DND-41 (cell line): ENCODE measurements around the gene TRIM54.

Experiments
- ATAC-seq: fragments of 200-7000 bp; cut with Tn5 transposase; 3 replicates; pipeline ENCODE4 v1.9.1; 2021; ENCODE audit warnings: low read depth; ENCODE audit not compliant: insufficient read depth
- DNase-seq: peaks from one replicate; pipeline ENCODE4 v3.0.0-alpha.2; 2020
- H2AFZ ChIP-seq: 2 replicates; pipeline ENCODE4 v1.6.0; 2012; ENCODE audit warnings: low read depth, low read length
- H3K27ac ChIP-seq: 2 replicates; pipeline ENCODE4 v1.5.1; 2012; ENCODE audit warnings: low read length, inconsistent platforms
- H3K27me3 ChIP-seq: fragments of 200-600 bp; sonication (generic); 2 replicates; pipeline ENCODE4 v1.6.0; 2012; ENCODE audit warnings: low read length, mild to moderate bottlenecking, inconsistent platforms; ENCODE audit not compliant: insufficient read depth, poor library complexity
- H3K36me3 ChIP-seq: 2 replicates; pipeline ENCODE4 v1.5.1; 2012; ENCODE audit warnings: low read length, inconsistent platforms; ENCODE audit not compliant: insufficient read depth
- H3K4me1 ChIP-seq: 2 replicates; pipeline ENCODE4 v1.5.1; 2012; ENCODE audit warnings: mild to moderate bottlenecking, low read length; ENCODE audit not compliant: insufficient read depth
- H3K4me2 ChIP-seq: 2 replicates; pipeline ENCODE4 v1.6.0; 2012; ENCODE audit warnings: mild to moderate bottlenecking, moderate library complexity, low read length, inconsistent platforms; ENCODE audit not compliant: insufficient read depth
- H3K4me3 ChIP-seq, 2 experiments: fragments of 200-600 bp in 1 of 2; shearing (Covaris generic) in 1 of 2; 2 replicates each; pipeline ENCODE4 v1.5.1; 2012 to 2016; ENCODE audit warnings: inconsistent platforms in 2 of 2, low read length in 2 of 2, mild to moderate bottlenecking in 2 of 2, low read depth in 1 of 2, moderate library complexity in 1 of 2
- H3K79me2 ChIP-seq: 2 replicates; pipeline ENCODE4 v1.6.0; 2012; ENCODE audit warnings: low read length, inconsistent platforms; ENCODE audit not compliant: insufficient read depth
- H3K9ac ChIP-seq: 2 replicates; pipeline ENCODE4 v1.6.0; 2012; ENCODE audit warnings: low read depth, mild to moderate bottlenecking, inconsistent platforms, low read length, moderate library complexity
- H3K9me3 ChIP-seq: 2 replicates; pipeline ENCODE4 v1.5.1; 2012; ENCODE audit warnings: low read length, moderate library complexity, mild to moderate bottlenecking, inconsistent platforms; ENCODE audit not compliant: insufficient read depth, severe bottlenecking
- H4K20me1 ChIP-seq: 2 replicates; pipeline ENCODE4 v1.6.0; 2012; ENCODE audit warnings: low read length; ENCODE audit not compliant: insufficient read depth
- EZH2 ChIP-seq: IDR thresholded peaks from 3 replicates; pipeline ENCODE4 v1.6.1; 2012; ENCODE audit warnings: borderline replicate concordance, low read depth, mild to moderate bottlenecking, moderate library complexity, low read length, inconsistent platforms; ENCODE audit not compliant: severe bottlenecking
- TF ChIP-seq, protein P1 (sequence below): IDR thresholded peaks from 2 replicates; pipeline ENCODE4 v1.5.1; 2012; ENCODE audit warnings: borderline replicate concordance, low read length, moderate library complexity, mild to moderate bottlenecking; ENCODE audit not compliant: poor library complexity, severe bottlenecking; ENCODE audit errors: extremely low read depth

TRIM54 gene

DNA sequence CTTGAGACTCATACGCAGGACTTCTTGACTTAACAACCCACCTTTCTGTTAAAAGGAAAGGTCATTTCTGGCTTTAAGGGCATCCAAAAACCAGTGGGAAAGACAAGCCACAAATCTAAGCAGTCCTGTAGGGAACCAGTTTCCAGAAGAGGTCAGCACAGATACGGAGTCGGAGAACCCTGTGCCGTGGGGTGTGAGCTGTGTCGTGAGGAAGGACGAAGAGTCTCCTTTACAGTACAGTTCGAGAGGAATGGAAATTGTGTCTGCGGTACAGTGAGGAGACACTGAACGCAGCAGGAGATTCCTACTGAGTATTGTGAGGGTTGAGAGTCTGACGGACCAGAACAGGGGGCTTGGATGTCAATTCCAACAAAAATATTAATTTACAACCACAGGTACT lies 37.1 kb upstream of the TRIM54 start:
- H3K27ac ChIP-seq, result no peak overlapping the region
- no peak overlapping the region for H3K4me2 ChIP-seq
- peaks cover 49% of the 10 kb centered on the region for H3K36me3 ChIP-seq
- no peaks in the 10 kb centered on the region for H3K9me3 ChIP-seq
- TF ChIP-seq EZH2, result no peak
- TF ChIP-seq, protein P1, sequence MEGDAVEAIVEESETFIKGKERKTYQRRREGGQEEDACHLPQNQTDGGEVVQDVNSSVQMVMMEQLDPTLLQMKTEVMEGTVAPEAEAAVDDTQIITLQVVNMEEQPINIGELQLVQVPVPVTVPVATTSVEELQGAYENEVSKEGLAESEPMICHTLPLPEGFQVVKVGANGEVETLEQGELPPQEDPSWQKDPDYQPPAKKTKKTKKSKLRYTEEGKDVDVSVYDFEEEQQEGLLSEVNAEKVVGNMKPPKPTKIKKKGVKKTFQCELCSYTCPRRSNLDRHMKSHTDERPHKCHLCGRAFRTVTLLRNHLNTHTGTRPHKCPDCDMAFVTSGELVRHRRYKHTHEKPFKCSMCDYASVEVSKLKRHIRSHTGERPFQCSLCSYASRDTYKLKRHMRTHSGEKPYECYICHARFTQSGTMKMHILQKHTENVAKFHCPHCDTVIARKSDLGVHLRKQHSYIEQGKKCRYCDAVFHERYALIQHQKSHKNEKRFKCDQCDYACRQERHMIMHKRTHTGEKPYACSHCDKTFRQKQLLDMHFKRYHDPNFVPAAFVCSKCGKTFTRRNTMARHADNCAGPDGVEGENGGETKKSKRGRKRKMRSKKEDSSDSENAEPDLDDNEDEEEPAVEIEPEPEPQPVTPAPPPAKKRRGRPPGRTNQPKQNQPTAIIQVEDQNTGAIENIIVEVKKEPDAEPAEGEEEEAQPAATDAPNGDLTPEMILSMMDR, result no peak
- H2AFZ ChIP-seq, result no peak overlapping the region
- ATAC-seq, result no peak
- H4K20me1 ChIP-seq, result peaks cover 28% of the 10 kb centered on the region; the same call in 1 of the 2 replicates
- H3K27me3 ChIP-seq, result no peaks in the 10 kb centered on the region
- no peaks in the 10 kb centered on the region for H3K79me2 ChIP-seq
- H3K9ac ChIP-seq, result no peak overlapping the region
- DNase-seq, result no peak
- no peaks in the 10 kb centered on the region for H3K4me1 ChIP-seq
- H3K4me3 ChIP-seq, result no peak overlapping the region

DNA sequence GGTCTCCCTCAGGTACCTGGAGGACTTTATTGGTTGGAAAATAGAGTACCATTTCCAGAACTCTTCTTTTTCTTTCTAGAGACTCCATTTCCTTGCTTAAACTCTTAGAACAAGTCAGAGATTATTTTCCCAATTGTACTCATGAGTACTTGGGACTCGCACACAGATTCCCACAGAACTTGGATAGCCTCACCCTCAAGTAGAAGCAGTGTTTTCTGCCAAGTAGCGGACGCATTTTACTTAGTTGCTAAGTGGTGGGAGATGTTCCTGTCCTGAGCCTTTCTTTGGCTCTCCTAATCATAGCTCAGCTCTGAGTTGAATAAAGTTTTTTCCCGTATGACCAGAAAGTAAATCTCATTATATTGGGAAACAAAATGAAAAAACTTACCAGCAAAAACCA lies 36.6 kb upstream of the TRIM54 start:
- no peaks in the 10 kb centered on the region for H3K79me2 ChIP-seq
- no peak overlapping the region for H2AFZ ChIP-seq
- H3K27me3 ChIP-seq, result no peaks in the 10 kb centered on the region
- no peak overlapping the region for H3K9ac ChIP-seq
- no peak for TF ChIP-seq EZH2
- TF ChIP-seq, protein P1, result no peak
- no peak overlapping the region for H3K4me3 ChIP-seq
- H4K20me1 ChIP-seq, result peaks cover 28% of the 10 kb centered on the region; the same call in 1 of the 2 replicates
- H3K27ac ChIP-seq, result no peak overlapping the region
- peaks cover 44% of the 10 kb centered on the region for H3K36me3 ChIP-seq
- no peak for ATAC-seq
- no peak for DNase-seq
- no peak overlapping the region for H3K4me2 ChIP-seq
- no peaks in the 10 kb centered on the region for H3K9me3 ChIP-seq
- no peaks in the 10 kb centered on the region for H3K4me1 ChIP-seq

DNA sequence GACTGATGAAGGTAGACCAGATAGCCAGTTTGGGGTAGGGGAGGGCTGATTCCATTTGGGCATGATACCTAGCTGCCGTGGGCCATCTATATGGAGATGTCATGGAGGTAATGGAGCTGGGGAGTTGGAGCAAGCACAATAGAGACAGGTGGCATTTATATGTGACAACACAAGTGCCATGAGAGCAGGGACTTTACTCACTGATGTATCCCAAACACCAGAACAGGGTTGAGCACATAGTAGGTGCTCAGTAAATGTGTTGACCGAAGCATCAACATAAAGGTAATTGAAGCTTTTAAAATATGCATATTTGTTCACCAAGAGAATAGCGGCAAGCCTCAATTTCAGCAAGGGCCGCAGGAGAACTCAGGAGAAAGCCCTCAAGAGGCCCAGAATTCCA lies 34.3 kb upstream of the TRIM54 start:
- no peaks in the 10 kb centered on the region for H3K27me3 ChIP-seq
- H3K9ac ChIP-seq, result no peak overlapping the region
- no peaks in the 10 kb centered on the region for H3K4me1 ChIP-seq
- no peak overlapping the region for H3K4me3 ChIP-seq
- H3K9me3 ChIP-seq, result no peaks in the 10 kb centered on the region
- no peak; the same call in 2 of the 3 replicates for ATAC-seq
- H3K27ac ChIP-seq, result no peak overlapping the region
- H3K4me2 ChIP-seq, result no peak overlapping the region
- H3K36me3 ChIP-seq, result peaks cover 21% of the 10 kb centered on the region
- no peak for DNase-seq
- no peak overlapping the region for H2AFZ ChIP-seq
- TF ChIP-seq, protein P1, result no peak
- no peak for TF ChIP-seq EZH2
- H3K79me2 ChIP-seq, result no peaks in the 10 kb centered on the region
- H4K20me1 ChIP-seq, result peaks cover 7% of the 10 kb centered on the region; the same call in 1 of the 2 replicates
